Endothelial cell of umbilical vein (primary cell): ENCODE data around the gene KCNH6.

Experiments used
- CTCF ChIP-seq, 2 donors: IDR thresholded peaks; 1 replicate in 1 of 2; 2 replicates in 1 of 2; pipeline ENCODE4 v1.5.1; 2011; ENCODE audit warnings: low read length in 2 of 2, mild to moderate bottlenecking in 2 of 2, moderate library complexity in 2 of 2, control low read depth in 1 of 2, inconsistent platforms in 1 of 2, low read depth in 1 of 2; ENCODE audit not compliant: insufficient read depth in 1 of 2; ENCODE audit errors: extremely low read depth in 1 of 2
- EZH2 ChIP-seq: IDR thresholded peaks from 2 replicates; pipeline ENCODE4 v1.6.1; 2012; ENCODE audit warnings: borderline replicate concordance, low read depth, mild to moderate bottlenecking, moderate library complexity, low read length, inconsistent platforms; ENCODE audit not compliant: severe bottlenecking
- MAX ChIP-seq: IDR thresholded peaks from 2 replicates; pipeline ENCODE4 v1.6.1; 2011; ENCODE audit not compliant: insufficient read depth, insufficient read length
- POLR2A ChIP-seq: IDR thresholded peaks from 2 replicates; pipeline ENCODE4 v1.6.1; 2012; ENCODE audit warnings: low read depth, mild to moderate bottlenecking, control low read depth, low read length
- POLR2AphosphoS5 ChIP-seq: IDR thresholded peaks from 2 replicates; pipeline ENCODE4 v1.6.1; 2012; ENCODE audit warnings: low read depth, mild to moderate bottlenecking, control low read depth, low read length, moderate library complexity; ENCODE audit not compliant: insufficient read depth

- TF ChIP-seq CTCF (IDR thresholded peaks at IDR 0.05; ENCODE audit: extremely low read depth in 1 of 2, insufficient read depth in 1 of 2, low read depth in 1 of 2, low read length in 2 of 2): peak; percentile 87 to 96
- no peak for TF ChIP-seq EZH2
- no peak for TF ChIP-seq POLR2A
- no peak for TF ChIP-seq MAX
- no peak for TF ChIP-seq POLR2AphosphoS5
Observed at GRCh38 chr17:63478814-63479494, 44.2 kb upstream of the KCNH6 start.
